Measurements from ENCODE around the gene FSCN2.

FSCN2 gene

GRCh38 chr17:81539961-81540675 is 11.9 kb downstream of the FSCN2 start:
- no peak for DNase-seq (ENCODE audit: low spot score)

- no peak for DNase-seq (ENCODE audit: low spot score)
Measured at GRCh38 chr17:81540676-81541027, 12.5 kb downstream of the FSCN2 start.

DNA sequence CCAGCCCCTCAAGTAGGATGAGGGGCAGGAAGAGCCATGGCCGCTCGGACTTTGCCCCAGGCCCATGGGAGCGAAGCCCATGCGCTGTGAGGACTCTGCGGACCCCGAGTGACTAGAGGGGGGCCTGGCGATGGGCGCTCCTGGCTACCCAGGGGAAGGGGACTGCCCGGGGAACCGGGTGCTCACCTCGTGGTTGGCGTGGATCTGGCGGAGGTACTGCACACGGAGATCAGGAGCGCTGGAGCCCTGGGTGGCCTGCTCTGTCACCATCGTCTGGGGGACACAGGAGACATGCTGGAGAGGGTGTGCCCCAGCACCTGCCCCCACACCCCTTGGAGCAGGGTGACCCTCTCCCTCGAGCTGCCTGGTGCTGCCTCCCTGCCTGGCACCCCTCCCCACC is 12.9 kb downstream of the FSCN2 start:
- no peak for DNase-seq (ENCODE audit: low spot score)

GRCh38 chr17:81542431-81543338 is 14.5 kb downstream of the FSCN2 start:
- DNase-seq (ENCODE audit: low spot score): no peak

DNA sequence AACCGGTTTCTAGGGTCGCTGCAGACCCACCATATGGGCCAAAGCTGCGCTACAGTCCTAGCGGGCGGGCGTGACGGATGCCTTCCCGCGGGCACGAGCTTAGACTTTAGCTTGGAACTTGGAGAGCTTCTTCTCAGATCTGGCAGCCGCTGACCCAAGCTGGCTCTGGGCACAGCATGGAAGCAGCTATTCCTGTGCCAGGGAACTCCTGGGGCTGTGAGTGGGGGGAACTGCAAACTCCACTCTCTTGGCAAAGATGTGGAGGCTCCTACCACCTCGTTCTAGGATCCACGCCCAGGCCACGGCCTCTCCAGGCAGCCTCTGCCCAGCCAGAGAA is 15.1 kb downstream of the FSCN2 start:
- no peak for DNase-seq (ENCODE audit: low spot score)

GRCh38 chr17:81543756-81544155 is 15.6 kb downstream of the FSCN2 start:
- DNase-seq (ENCODE audit: low spot score): no peak

DNA sequence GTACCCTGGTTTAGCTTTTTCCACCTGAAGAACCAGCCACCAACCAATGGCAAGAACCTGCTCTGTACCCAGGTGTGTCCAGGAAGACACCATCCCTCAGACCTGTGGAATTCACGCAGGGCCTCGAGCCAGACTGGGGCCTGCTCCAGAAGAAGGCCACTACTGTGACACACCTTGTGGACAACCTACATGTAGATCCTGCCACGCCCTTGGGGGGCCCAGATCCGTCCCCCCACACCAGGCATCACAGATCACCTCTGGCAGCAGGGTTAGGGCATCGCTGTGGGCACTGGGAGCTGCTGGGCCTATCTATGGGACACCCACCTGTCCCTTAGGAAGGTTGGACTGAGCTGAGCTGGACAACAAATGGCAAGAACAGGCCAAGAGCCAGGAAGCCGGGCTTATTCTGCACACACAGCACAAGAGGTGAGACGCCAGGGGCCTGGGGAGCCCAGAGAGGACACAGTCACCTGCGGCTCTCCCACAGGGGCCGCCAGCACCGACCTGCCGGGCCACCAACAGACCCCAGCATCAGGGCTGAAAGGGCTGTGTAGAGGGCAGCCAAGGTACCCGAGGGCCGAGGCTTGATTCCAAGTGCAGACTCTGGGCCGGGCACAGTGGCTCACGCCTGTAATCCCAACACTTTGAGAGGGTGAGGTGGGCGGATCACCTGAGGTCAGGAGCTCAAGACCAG is 16.3 kb downstream of the FSCN2 start:
- no peak for DNase-seq (ENCODE audit: low spot score)

DNA sequence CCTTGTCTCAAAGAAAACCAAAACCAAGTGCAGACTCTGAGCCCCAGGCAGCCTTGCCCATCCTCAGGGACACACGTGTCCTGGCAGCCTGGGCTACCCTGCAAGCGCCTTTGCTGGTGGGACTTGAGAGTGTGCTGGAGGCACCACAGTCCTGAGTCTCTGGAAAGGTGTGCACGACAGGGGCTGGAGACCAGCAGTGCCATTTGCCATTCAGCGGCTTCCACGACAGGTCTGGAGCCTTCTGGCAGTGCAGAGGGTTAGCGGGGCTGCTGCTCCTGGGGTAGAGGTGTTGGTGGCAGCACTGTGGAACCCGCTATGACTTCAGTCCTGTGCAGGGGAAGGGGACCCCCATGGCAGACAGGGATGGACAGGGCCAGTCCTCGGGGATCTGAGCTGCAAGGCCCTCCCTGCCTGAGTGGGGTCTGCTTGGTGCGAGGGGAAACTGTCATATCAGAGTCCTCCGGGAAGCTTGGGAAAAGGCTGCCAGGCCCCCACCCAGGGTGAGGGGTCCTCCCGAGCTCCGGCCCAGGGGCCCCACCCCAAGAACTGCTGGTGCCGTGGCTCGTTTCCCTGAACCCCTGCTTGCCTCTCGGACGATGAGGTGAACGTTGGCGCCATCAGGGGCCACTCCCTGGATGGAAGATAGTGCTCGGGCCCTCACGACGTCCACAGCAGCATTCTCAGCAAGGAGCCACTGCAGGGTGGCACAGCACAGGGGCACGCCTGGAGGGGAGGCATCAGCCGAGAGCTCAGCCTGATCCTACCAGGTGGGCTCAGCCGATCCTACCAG is 17.2 kb downstream of the FSCN2 start:
- no peak for DNase-seq (ENCODE audit: low spot score)

GRCh38 chr17:81546906-81547613 is 18.9 kb downstream of the FSCN2 start:
- no peak for DNase-seq (ENCODE audit: low spot score)

- DNase-seq (ENCODE audit: low spot score): no peak
Measured at GRCh38 chr17:81547614-81547982, 19.4 kb downstream of the FSCN2 start.

- no peak for DNase-seq (ENCODE audit: low spot score)
Measured at GRCh38 chr17:81549031-81549557, 20.9 kb downstream of the FSCN2 start.

GRCh38 chr17:81549826-81550225 is 21.6 kb downstream of the FSCN2 start:
- no peak for DNase-seq (ENCODE audit: low spot score)

DNA sequence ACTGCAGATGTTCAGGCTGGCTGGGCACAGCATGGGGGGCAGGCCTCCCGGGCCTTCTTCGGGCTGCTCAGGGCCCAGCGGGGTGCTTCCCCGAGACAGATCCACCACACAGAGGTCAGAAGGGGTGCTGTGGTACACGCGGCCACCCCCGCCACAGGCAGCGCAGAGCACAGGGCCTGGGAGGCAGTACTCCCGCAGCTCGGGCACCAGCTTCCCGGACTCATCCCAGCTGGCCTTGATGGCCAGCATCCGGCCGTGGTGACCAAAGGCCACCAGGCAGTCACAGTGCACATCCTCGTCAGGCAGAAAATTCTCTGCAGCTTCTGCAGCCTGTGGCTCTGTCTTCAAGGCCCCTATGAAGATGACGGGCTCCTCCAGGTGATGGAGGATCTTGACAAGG is 22.1 kb downstream of the FSCN2 start:
- DNase-seq (ENCODE audit: low spot score): no peak

GRCh38 chr17:81550830-81551457 is 22.8 kb downstream of the FSCN2 start:
- no peak for DNase-seq (ENCODE audit: low spot score)

GRCh38 chr17:81551458-81552243 is 23.5 kb downstream of the FSCN2 start:
- peak; percentile 69 for DNase-seq (ENCODE audit: low spot score)

DNA sequence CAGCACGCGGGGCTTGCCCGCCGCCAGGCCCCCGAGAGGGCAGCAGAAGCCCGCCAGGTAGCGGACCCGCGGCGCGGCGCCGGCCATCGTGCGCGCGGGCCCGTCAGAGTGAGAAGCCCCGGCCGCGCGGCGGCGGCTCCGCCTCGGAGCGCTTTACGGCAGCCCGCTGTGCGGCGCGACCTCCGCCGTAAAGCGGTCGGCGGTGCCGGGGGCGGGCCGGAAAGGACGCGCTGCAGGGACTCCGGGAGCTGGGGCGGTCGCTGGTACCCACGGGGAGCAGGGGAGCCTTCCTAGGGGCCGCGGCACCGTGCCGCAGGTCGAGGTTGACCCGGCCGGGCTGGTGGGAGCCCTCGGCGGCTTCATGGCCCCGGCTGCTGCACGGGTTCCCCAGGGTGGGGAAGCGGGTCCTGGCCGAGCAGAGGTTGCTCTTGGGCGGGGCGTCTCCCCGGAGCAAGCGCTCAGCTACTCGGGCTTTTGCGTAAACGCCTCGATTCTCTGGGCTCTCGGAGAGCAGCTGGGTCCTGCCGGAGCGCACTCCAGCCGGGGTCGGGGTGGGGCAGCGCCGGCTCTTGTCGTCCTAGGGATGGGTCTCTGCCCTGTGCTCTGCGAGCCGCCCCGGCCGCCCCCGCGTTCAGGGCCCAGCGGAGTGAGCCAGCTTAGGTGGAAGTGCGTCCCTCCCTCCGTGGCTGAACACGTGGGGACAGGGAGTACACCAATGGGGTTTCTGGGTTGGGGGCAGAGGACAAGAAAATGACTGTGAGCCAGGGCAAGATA is 24.3 kb downstream of the FSCN2 start, which contains the start of gene FAAP100:
FAAP100 (minus strand) TSS at position 110 of the 774 bp plus-strand sequence; CDS start at position 87, 23 bp downstream.
- peak; percentile 97 for DNase-seq (ENCODE audit: low spot score)

GRCh38 chr17:81553018-81553615 is 24.9 kb downstream of the FSCN2 start:
- peak; percentile 87 for DNase-seq (ENCODE audit: low spot score)

DNA sequence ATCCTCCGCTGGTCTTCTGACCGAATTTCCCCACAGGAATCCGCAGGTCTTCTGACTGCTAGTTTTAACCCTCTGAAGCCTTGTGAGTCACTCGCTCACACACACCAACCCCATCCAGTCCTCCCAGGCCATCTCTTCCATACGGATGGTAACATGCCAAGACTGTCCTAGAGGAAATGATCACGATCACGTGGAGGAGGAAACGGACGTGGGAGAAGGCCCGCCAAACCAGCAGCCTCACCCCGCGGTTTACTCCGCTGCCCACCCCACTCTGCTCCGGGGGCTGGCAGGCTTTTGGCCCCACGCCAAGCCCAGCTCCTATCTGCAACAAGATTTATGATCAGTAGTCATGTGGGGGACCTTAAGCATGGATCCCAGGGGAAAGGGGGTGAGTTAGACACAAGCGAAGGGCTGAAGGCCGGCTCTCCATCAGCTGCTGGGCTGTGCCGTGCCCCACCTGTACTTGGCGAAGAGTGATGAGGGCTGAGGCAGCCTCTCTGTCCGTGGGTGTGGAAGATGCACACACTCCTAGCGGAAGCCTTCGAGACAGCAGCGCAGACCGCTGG is 25.5 kb downstream of the FSCN2 start:
- peak; percentile 90 for DNase-seq (ENCODE audit: low spot score)
